Measurements from ENCODE around the gene PPP1R9A. TPM values are rescaled to one million over a fixed set of nuclear protein-coding genes. Genes with fewer than 3 reads are reported as not detected.

PPP1R9A gene
- total RNA-seq, 4 donors from 2014 or later = 22.4 to 27.5 (median 23.3) TPM

- no peaks in the 10 kb centered on the region for H3K4me1 ChIP-seq
- intact Hi-C loops (cut with DNase I) = no loop called here
- DNase-seq (ENCODE audit: extremely low spot score) = no peak
- 91% methylated on average over 2 of the region's 2 CpGs for WGBS
- no peak overlapping the region for H3K4me3 ChIP-seq
- H3K9me3 ChIP-seq = no peaks in the 10 kb centered on the region
- H3K36me3 ChIP-seq = no peaks in the 10 kb centered on the region
- H3K27me3 ChIP-seq = no peaks in the 10 kb centered on the region
- no peak overlapping the region for H3K27ac ChIP-seq (replicated peaks in 1 of 4)
- TF ChIP-seq EP300 (IDR thresholded peaks at IDR 0.05) = no peak
- TF ChIP-seq POLR2A (IDR thresholded peaks at IDR 0.05; ENCODE audit: low read depth) = no peak
- no peak for TF ChIP-seq POLR2AphosphoS5 (IDR thresholded peaks at IDR 0.05)
- TF ChIP-seq CTCF (IDR thresholded peaks at IDR 0.05) = no peak
Measured at GRCh38 chr7:95141755-95142154, 234.4 kb downstream of the PPP1R9A start.

GRCh38 chr7:95144256-95144655, 236.9 kb downstream of the PPP1R9A start:
- whole genome bisulfite sequencing = 98% methylated on average over 4 of the region's 4 CpGs
- no peaks in the 10 kb centered on the region for H3K4me1 ChIP-seq
- TF ChIP-seq EP300 (IDR thresholded peaks at IDR 0.05) = no peak
- TF ChIP-seq CTCF (IDR thresholded peaks at IDR 0.05) = no peak
- TF ChIP-seq POLR2AphosphoS5 (IDR thresholded peaks at IDR 0.05) = no peak
- no peak for TF ChIP-seq POLR2A (IDR thresholded peaks at IDR 0.05; ENCODE audit: low read depth)
- H3K36me3 ChIP-seq = no peaks in the 10 kb centered on the region
- H3K27ac ChIP-seq (replicated peaks in 1 of 4) = no peak overlapping the region
- intact Hi-C loops (cut with DNase I) = no loop called here
- H3K9me3 ChIP-seq = no peaks in the 10 kb centered on the region
- no peak overlapping the region for H3K4me3 ChIP-seq
- DNase-seq (ENCODE audit: extremely low spot score) = no peak
- no peaks in the 10 kb centered on the region for H3K27me3 ChIP-seq

GRCh38 chr7:95155965-95156364, 248.6 kb downstream of the PPP1R9A start:
- Histone ChIP-seq H3K4me1 (no peaks in the 10 kb centered on the region), H3K27ac (replicated peaks in 1 of 4) (no peak overlapping the region), H3K9me3 (no peaks in the 10 kb centered on the region), H3K36me3 (no peaks in the 10 kb centered on the region), H3K27me3 (no peaks in the 10 kb centered on the region), H3K4me3 (no peak overlapping the region)
- intact Hi-C loops (cut with DNase I) = no loop called here
- no peak for DNase-seq (ENCODE audit: extremely low spot score)
- TF ChIP-seq CTCF (IDR thresholded peaks at IDR 0.05) (no peak), EP300 (IDR thresholded peaks at IDR 0.05) (no peak), POLR2A (IDR thresholded peaks at IDR 0.05; ENCODE audit: low read depth) (no peak), POLR2AphosphoS5 (IDR thresholded peaks at IDR 0.05) (no peak)
- 80% methylated on average over 3 of the region's 5 CpGs for WGBS

GRCh38 chr7:95157381-95157780, 250.0 kb downstream of the PPP1R9A start:
- intact Hi-C loops (cut with DNase I) = no loop called here
- no peak for DNase-seq (ENCODE audit: extremely low spot score)
- H3K27ac ChIP-seq (replicated peaks in 1 of 4) = no peak overlapping the region
- no peaks in the 10 kb centered on the region for H3K9me3 ChIP-seq
- TF ChIP-seq POLR2AphosphoS5 (IDR thresholded peaks at IDR 0.05) = no peak
- H3K36me3 ChIP-seq = no peaks in the 10 kb centered on the region
- H3K4me3 ChIP-seq = no peak overlapping the region
- H3K27me3 ChIP-seq = no peaks in the 10 kb centered on the region
- WGBS = 93% methylated on average over 7 of the region's 8 CpGs
- H3K4me1 ChIP-seq = no peaks in the 10 kb centered on the region

GRCh38 chr7:95169678-95170077, 262.3 kb downstream of the PPP1R9A start:
- no peaks in the 10 kb centered on the region for H3K27me3 ChIP-seq
- intact Hi-C loops (cut with DNase I) = no loop called here
- no peaks in the 10 kb centered on the region for H3K9me3 ChIP-seq
- H3K27ac ChIP-seq (replicated peaks in 1 of 4) = no peak overlapping the region
- no peak overlapping the region for H3K4me3 ChIP-seq
- no peak for TF ChIP-seq POLR2A (IDR thresholded peaks at IDR 0.05; ENCODE audit: low read depth)
- H3K36me3 ChIP-seq = no peaks in the 10 kb centered on the region
- DNase-seq (ENCODE audit: extremely low spot score) = no peak
- H3K4me1 ChIP-seq = peaks cover 0 to 6% (median 0%) of the 10 kb centered on the region in 4 donors

GRCh38 chr7:95172420-95172819, 265.0 kb downstream of the PPP1R9A start:
- 49% methylated on average over 1 of the region's 1 CpG for WGBS
- intact Hi-C loops (cut with DNase I) = no loop called here
- H3K4me1 ChIP-seq = peaks cover 0 to 6% (median 0%) of the 10 kb centered on the region in 4 donors

More at GRCh38 chr7:95172420-95172819, 265.0 kb downstream of the PPP1R9A start:
- H3K36me3 ChIP-seq = no peaks in the 10 kb centered on the region
- H3K4me3 ChIP-seq = no peak overlapping the region
- H3K27ac ChIP-seq (replicated peaks in 1 of 4) = no peak overlapping the region
- no peak for TF ChIP-seq EP300 (IDR thresholded peaks at IDR 0.05)
- no peak for TF ChIP-seq CTCF (IDR thresholded peaks at IDR 0.05)
- TF ChIP-seq POLR2A (IDR thresholded peaks at IDR 0.05; ENCODE audit: low read depth) = no peak
- no peak for TF ChIP-seq POLR2AphosphoS5 (IDR thresholded peaks at IDR 0.05)
- no peak for DNase-seq (ENCODE audit: extremely low spot score)
- no peaks in the 10 kb centered on the region for H3K9me3 ChIP-seq
- no peaks in the 10 kb centered on the region for H3K27me3 ChIP-seq

Data from esophagus muscularis mucosa (tissue), 4 donors.